GM12892 (cell line): Measurements from ENCODE around the gene SPATS2.

Experiments used
- DNase-seq: peaks from one replicate; pipeline ENCODE4 v3.0.0; 2011; ENCODE audit not compliant: insufficient read length
- FAIRE-seq: peaks from 2 replicates; lab custom pipeline; 2011; peaks lifted over from hg19 to GRCh38; lab: Jason Lieb, UNC
- POLR2A ChIP-seq: IDR thresholded peaks from 2 replicates; pipeline ENCODE4 v1.6.1; 2011; ENCODE audit warnings: low read depth, low read length, control low read depth
- POLR2AphosphoS5 ChIP-seq: IDR thresholded peaks from 2 replicates; pipeline ENCODE4 v1.6.1; 2011; ENCODE audit warnings: low read depth, low read length, control low read depth
- TAF1 ChIP-seq: IDR thresholded peaks from 2 replicates; pipeline ENCODE4 v1.6.1; 2011; ENCODE audit warnings: low read depth, mild to moderate bottlenecking, control low read depth, low read length, borderline replicate concordance

The SPATS2 gene

DNA sequence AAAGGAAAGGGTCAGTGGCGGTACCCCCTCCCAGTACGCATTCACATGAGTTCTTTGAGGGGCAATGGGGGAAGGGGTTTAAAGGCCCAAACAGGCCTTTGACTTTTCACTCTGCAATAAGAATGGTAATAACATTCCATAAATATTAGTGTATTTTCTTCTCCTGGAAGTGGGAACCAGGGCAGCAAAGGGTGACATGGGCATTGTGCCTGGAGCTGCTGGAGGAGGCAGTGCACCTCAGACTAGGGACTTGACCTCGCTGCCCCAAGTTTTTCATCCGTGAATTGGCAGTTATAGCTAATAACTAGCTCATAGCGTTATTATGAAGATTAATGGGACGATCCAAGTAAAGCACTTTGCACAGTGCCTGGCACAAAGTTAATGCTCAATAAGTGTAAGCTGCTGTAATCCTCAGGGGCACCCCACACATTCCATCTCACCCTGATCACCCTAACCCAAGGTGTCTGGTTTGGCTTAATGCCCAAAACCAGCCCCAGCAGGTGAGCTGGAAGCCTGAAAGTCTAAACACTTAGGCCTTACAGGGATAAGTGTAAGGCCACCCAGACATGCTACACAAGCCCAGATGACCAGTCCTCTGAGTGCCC, 168.8 kb downstream of the SPATS2 start:
- no peak for TF ChIP-seq TAF1
- no peak for TF ChIP-seq POLR2AphosphoS5
- TF ChIP-seq POLR2A: no peak
- FAIRE-seq: no peak
- DNase-seq: no peak

DNA sequence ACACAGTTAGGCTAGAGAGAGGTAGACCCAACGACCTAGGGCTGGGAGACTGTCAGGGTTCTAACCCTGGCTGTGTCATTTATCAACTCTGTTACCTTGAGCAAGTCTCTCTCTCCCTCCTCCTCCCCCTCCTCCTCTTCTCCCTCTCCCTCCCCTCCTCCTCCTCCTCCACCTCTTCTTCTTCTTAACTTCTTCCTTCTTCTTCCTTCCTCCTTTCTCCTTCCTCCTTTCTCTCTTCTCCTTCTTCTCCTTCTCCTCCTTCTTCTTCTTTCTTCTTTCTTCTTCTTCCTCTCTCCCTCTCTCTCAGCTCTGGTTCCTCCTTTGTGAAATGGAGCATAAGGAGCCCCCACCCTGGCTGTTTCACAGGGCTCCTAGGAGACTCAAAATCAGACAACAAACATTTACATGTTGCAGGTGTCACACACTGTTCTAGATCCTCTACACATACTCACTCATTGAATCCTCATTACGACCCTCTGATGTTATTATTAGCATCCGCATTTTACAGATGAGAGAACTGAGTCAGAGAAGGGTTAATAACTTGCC, 169.3 kb downstream of the SPATS2 start:
- DNase-seq (no peak), FAIRE-seq (no peak)

DNA sequence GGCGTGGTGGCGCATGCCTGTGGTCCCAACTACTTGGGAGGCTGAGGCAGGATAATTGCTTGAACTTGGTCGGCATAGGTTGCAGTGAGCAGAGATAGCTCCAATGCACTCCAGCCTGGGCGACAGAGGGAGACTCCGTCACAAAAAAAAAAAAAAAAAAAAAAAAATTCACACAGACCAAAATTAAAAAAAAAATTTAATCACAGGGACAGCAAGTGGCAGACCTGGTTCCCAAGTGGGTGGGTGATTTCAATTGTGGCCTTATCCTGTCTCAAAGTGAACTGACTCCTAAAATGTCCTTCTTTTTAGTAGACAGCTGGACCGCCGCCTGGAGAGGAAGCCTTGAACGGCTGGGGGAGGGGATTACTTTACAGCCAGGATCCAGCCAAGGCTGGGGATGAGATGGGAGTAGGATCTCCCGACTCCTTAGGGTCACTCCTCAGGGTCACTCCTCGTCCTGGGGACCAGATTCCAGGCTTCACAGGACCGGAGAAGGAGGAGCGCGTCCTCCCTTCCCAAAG, 170.0 kb downstream of the SPATS2 start:
- TF ChIP-seq POLR2A (no peak), POLR2AphosphoS5 (no peak)
- no peak for DNase-seq
- FAIRE-seq: no peak

More for the DNA sequence above, 169.3 kb downstream of the SPATS2 start:
- TF ChIP-seq TAF1: no peak
- TF ChIP-seq POLR2A: no peak
- TF ChIP-seq POLR2AphosphoS5: no peak

DNA sequence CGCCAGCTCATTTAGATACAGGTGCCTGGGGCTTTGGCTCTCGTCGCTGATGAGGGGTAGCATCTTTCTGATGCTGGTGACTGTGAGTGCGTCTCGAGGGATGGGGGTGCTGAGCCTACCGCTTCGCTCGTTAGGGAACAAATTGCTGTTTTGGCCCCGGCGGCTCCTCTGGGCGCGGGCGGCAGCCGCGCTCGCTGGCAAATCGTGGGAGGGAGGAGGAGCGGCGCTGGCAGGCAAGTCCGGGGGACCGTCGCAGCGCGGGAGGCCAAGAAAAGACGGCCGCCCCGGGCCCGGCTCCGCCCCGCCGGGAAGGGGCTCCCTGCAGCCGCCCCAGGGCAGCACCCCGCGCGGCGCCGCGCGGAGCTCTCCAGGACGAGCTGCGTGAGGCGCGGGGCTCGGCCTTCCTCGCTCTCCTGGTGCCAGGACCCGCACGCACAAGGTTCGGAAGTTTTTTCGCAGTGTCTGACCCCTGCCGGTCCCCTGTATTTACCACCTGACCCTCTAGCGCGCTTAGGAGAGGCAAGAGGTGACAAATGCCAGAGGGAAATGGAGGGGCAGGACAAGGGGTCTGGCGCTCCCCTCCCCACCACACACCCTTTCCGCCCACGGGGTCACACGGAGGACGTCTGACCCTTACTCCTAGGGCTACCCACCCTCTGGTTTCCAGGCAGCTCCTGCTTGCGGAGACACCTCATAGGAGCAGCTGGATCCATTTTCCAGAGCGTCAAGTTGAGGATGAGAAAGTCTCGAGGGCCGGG, 170.7 kb downstream of the SPATS2 start:
- FAIRE-seq (no peak), DNase-seq (peak; percentile 40)
- TF ChIP-seq POLR2A: no peak
- no peak for TF ChIP-seq POLR2AphosphoS5
- no peak for TF ChIP-seq TAF1

DNA sequence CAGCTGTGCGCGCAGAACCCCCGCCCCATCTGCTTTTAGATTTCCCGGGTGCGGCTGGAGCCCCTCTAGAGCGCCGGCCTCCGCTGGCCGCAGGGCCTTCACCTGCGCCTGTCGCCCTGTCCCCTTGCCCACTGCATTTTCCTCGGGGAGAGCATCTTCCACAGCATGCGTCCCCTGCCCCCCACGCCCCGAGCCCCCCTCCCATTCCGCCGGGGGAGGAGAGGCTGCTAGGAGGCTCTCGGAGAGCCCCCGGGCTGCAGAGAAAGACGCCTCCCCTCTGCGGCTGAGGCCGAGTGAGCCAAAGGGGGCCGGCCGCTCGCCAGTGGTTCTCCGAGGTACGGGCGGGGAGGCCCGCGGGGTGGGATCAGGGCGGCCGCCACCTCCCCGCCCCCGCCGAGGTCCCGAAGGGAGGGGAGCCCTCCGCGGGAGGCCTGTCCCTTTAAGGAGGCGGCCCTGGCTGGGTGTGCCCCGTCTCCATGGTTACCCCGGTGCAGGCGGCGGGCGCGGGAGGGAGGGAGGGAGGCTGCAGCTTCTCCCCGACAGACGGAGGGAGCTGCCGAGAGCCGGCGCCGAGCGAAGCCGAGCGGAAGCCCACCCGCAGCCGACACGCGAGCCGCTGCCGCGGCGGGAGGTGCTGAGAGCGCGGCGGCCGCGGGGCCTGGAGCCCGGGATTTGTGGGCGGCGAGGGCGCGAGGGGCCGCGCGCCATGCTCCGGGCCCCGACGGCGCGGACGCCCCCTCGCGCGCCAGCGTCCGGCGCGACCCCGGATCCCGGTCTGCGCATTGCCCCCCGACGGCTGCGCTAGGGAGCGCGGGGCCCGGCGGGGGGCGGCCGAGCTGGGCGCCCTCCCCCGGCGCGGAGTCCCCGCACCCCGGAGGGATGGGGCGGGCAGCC, 171.5 kb downstream of the SPATS2 start, which contains the start of gene KCNH3:
TSS of gene KCNH3 (plus strand) at position 521 of the 894 bp plus-strand sequence. CDS start 387 bp downstream, outside the sequence.
- DNase-seq: peak; percentile 96
- peak; percentile 87 for FAIRE-seq
- no peak for TF ChIP-seq POLR2AphosphoS5
- TF ChIP-seq POLR2A: no peak

DNA sequence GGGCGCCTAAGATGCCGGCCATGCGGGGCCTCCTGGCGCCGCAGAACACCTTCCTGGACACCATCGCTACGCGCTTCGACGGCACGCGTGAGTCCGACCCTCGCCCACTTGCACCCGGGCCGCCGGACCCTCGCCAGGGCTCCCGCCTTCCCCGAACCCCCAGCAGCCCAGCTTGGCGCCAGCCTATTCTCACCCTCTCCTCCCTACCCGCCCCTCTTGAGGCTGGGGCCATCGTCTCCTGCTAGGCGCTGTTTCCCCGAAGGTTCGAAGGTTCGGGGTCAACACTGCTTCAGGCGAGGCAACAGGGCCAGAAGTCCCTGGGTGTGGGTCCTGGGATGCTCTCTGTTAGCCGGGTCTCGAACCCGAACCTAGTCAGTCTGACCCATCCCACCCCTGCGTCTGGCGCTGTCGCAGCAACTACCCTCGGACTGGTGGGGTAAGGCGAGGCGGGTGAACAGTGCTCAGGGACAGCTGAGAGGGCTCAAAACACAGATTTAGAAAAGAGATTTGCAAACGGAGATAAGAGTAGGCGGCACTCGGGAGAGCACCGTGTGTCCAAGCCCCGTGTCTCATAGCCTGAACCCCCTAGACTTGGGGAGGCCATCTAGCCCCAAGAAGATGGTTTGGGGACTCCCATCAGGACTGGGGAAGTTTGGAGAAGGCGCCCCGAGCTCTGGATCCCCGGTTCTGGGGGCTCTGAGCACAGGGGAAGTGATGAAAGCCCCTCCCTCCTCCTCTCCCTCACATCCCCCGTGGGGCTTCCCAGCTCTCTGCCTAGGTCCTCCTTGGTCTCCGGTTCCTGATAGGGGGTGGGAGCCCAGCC, 172.4 kb downstream of the SPATS2 start:
- peak; percentile 38 for DNase-seq
- TF ChIP-seq POLR2AphosphoS5: no peak
- no peak for TF ChIP-seq POLR2A
- TF ChIP-seq TAF1: no peak
- peak; percentile 66 for FAIRE-seq

DNA sequence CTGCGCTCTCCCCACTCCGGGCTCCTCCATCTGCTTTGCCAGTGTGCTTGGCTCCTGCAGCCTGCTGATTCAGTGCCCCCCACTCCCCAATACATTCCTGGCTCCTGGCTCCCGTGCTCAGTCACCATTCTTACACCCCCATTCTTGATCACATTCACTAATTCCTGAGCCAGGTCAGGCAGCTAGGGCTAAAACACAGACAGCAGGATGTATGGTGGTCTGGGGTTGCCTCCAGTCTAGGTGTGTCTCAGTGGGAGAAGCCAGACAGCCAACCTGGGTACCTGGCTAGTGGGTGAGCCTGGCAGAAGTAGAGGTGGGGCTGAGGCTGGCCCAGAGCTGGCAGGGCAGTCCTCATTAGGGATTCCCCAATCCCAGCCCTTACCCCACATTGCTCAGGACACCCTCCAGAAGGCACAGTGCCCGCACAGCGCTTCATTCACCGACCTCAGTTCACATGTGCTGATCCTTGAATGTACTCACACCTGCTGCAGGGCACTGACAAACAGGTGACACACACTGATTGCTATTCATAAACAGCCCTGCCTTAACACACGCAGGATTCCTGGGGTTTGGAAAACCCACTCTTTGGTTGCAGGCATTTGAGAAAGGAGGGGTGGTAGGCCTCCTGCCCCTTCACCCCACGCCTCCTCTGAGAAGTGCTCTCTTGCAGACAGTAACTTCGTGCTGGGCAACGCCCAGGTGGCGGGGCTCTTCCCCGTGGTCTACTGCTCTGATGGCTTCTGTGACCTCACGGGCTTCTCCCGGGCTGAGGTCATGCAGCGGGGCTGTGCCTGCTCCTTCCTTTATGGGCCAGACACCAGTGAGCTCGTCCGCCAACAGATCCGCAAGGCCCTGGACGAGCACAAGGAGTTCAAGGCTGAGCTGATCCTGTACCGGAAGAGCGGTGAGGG, 173.2 kb downstream of the SPATS2 start:
- DNase-seq (no peak), FAIRE-seq (peak; percentile 24)
- TF ChIP-seq POLR2AphosphoS5 (no peak), TAF1 (no peak), POLR2A (no peak)

DNA sequence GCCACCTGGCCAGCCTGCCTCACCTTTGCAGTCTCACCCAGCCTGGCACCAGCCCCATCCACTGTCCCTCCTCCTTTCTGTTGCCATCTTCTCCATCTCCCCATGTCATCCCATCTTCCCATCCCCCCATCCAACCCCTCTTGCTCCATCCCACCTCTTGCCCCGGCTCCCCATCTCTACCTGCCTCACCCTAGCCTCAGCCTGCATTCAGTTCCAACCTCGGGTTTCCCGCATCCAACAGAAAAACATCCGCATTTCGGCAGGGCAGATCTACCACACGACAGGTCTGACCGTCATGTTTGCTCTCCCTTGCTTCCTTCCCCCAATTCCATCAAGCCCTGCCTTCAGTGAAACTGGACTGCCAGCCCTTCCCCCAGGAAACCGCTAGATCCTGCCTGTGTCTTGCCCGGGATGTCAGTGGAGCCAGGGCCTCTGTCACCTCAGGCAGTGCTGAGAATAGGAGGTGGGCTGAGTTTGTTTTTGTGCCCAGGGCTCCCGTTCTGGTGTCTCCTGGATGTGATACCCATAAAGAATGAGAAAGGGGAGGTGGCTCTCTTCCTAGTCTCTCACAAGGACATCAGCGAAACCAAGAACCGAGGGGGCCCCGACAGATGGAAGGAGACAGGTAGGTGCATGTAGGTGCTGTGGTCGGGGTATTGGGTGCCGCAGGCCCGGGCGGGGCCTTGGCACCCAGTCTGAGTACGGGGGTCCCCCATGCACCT, 174.0 kb downstream of the SPATS2 start:
- no peak for TF ChIP-seq POLR2AphosphoS5
- TF ChIP-seq TAF1: no peak
- TF ChIP-seq POLR2A: no peak
- FAIRE-seq (no peak), DNase-seq (no peak)

DNA sequence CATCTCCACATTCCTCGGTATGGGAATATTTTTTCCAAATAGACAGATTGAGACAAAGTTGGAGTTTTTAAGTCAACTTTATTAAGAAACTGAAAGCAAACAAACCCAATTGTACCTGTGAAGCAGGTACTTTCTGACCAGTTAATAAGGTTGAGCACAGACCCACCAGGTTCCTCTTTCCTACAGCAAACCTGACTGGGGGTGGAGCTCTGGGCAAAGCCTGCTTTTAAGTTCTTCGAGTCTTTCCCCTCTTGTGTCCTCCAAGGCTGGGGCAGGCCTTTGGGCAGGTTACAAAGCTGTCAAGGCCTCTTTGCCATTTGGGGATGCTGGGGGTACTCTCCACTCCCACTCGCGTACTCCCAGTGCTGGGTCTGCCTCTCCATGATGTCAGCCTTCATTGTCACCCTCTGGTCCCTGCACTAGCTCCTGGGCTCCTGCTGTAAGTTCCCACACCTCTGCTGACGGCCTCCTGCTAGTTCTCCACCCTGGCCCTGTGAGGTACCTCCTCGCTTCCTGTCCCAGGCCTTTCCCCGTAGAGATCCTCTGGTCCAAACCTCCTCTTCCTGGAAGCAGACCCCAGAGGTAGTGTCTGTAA, 174.7 kb downstream of the SPATS2 start:
- FAIRE-seq: no peak
- TF ChIP-seq TAF1 (no peak), POLR2AphosphoS5 (no peak), POLR2A (no peak)
- DNase-seq: no peak
